GM19023 (cell line): ENCODE data around the gene ZNF618.

Experiments used
- ATAC-seq: cut with Tn5 transposase; IDR thresholded peaks from one replicate; pipeline ENCODE4 v1.9.1; 2021; ENCODE audit warnings: mild to moderate bottlenecking, moderate library complexity; ENCODE audit not compliant: unreplicated experiment

ZNF618 gene

GRCh38 chr9:113911850-113912557 lies 35.9 kb downstream of the ZNF618 start:
- ATAC-seq = no peak

DNA sequence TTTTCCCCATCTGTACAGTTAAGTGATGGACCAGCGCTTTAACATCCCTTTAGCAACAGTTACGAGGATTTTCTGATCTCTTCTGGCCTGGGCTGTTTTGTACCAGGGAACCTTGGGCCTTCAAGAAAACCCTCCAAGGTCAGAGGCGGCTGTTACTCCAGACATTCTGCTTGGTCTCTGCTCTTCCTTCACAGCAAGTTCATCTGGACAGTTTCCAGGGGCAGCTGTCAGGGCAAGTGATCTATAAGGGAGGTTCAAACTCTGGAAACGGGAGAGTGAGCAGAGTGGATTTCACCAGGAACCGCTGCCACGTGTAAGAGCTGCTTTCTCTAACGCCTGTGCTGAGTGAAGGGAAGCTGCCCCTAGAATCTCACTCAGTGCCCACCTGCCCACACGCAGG lies 36.7 kb downstream of the ZNF618 start:
- no peak for ATAC-seq

GRCh38 chr9:113913426-113914195 lies 37.5 kb downstream of the ZNF618 start:
- no peak for ATAC-seq

GRCh38 chr9:113914517-113914916 lies 38.4 kb downstream of the ZNF618 start:
- ATAC-seq = no peak

- no peak for ATAC-seq
These were observed 39.8 kb downstream of the ZNF618 start for GRCh38 chr9:113915817-113916434.

DNA sequence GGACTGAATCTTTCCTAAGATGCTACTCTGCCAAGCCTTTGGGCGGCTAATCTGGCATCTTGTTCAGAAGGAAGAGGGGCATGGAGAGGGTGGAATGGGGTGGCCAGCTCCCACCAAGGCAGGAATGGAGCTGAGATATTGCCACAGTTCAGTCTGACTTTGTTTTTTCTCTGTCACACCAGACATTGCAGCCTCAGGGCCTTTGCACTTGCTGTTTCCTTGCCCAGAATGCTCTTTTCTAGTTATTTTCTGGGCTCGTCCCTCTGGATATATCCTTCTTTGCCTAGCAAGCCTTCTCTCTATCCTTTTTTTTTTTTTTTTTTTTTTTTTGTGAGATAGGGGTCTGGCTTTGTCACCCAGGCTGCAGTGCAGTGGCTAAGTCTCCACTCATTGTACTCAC lies 40.8 kb downstream of the ZNF618 start:
- no peak for ATAC-seq

GRCh38 chr9:113918697-113919350 lies 42.7 kb downstream of the ZNF618 start:
- no peak for ATAC-seq

GRCh38 chr9:113919382-113919781 lies 43.3 kb downstream of the ZNF618 start:
- ATAC-seq = no peak

GRCh38 chr9:113919871-113920270 lies 43.8 kb downstream of the ZNF618 start:
- no peak for ATAC-seq

DNA sequence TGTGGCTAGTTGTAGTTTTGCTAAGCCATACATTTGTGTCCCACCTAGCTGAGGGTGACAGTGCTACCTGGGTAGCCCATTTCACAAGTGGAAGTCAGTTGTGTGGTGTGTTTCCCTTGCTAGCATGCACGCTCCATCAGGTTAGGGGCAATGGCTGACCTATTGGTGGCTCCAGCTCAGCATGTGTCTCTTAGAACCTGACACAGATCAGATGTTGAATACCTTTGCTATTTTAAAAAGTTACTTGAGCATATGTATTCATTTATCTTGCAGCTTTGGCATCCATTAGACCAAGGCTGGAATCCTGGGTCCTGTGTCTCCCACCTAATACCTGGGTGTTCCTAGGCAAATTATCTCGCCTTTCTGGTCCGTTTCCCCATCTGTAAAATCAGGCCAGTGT lies 44.8 kb downstream of the ZNF618 start:
- no peak for ATAC-seq

- ATAC-seq = no peak
These were observed 45.4 kb downstream of the ZNF618 start for GRCh38 chr9:113921396-113921925.

- no peak for ATAC-seq
These were observed 46.1 kb downstream of the ZNF618 start for GRCh38 chr9:113922160-113922559.

DNA sequence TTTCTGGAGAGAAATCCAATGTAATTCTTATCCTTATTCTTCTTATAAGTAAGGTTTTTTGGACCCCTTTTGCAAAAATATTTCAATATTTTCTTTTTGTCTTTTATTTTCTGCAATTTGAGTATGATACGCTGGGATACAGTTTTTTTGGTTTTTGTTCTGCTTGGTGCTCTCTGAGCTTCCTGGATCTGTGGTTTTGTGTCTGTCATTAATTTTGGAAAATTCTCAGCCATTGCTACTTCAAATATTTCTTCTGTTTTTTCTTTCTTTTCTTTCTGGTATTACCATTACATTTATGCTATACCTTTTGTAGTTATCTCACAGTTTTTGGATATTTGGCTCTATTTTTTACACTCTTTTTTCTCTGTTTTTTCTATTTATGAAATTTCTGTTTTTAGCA lies 50.1 kb downstream of the ZNF618 start:
- no peak for ATAC-seq

DNA sequence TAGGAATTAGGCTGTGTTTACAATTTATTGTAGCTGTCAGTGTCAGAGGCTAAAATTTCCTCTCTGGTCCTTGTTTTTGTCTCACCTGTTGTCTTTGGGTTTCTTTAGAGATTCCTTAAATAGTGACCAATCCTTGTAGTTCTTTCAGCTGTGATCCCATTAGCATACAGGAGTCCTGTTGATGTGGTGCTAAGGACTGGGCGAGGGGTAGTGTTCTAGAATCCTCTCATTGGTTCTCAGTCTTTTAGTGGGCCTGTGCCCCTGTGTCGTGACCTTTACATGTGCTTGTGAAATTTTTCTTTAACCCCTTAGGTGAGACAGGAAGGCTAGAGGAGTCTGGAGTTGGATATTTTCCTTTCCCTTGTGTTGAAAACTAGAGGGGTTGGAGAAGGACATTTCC lies 51.2 kb downstream of the ZNF618 start:
- no peak for ATAC-seq

DNA sequence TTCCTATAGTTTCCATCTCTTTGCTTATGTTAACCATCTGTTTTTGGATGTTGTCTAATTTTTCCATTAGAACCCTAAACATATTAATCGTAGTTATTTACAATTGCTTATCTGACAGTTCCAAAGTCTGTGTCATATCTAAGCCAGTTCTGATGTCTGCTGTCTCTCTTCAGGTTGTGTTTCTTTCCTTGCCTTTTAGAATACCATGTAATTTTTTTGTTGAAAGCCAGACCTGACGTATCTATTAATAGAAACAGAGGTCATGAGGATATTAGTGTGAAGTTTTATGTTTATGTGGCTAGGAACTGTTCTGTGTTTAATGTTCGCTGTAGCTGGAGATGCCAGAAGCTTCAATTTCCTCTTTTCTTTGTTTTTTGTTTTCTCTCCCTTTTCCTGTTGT lies 52.2 kb downstream of the ZNF618 start:
- ATAC-seq = no peak

DNA sequence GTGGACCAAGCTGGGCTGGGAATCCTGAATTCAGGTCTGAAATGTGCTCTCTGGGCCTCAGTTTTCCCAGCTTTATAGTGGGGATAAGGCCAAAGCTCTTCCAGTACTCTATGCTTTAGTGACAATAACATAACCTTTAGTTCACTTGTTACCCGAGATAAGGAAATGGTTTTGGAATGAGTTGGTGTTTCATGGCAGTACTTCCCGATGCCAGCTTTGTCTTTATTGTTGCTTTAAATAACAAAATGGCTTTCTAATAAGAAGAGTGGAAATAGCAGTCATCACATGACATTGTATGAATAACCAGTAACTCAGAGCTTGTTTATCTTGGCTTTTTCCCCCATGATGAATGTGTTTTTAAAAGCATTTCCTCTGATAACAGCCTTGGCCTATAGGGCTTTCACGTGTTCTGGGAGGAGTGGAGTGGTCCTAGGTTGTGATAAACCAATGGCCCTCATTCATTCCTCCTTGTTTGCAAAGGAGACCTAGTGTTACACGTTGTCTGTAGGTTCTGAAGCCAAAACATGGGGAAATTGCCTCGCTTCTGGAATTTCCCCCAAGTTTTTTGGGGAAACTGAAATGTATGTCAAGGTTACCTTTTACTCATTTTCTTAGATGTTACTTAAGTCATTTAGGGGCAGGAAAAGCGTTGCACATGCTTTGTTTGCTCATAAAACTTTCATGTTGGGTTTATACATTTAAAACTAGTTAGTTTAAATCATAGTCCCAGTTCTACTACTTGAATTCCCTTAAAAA lies 53.7 kb downstream of the ZNF618 start:
- no peak for ATAC-seq

DNA sequence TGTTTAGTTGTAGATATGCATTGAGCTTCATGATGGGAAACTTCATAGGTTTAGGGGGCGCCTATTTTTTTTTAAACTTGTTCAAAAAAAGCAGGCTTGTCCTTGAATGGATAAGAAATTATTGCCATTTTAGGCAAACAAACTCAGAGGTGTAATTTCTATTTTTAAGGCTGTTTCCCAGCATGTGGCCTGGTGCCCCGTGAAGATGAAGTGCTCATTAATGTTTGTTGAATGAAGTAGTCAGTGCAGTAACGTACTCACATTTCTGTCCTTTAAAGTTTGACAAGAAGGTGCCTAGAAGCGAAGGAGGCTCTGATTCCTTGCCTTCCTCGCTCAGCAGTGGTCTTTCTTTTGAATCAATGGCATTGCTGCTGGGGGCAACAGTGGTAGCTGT lies 54.3 kb downstream of the ZNF618 start:
- ATAC-seq = no peak

DNA sequence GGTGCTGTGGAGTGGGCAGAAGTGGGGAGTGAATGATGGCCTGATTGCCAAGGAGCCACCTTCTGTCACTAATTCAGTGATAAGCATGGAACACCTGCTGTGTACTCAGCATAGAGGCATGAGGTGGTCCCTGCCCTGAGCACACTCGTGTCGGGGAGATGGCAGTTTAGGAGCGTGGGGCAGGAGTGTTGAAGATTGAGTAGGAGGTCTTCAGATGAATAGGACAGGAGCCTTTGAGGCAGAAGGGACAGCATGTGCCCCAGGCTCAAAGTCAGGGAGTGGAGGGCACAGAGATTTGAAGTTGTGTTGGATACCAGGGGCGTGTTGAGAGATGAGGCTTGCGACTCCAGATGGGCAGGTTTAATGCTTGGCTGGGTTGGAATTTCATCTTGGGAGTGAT lies 55.0 kb downstream of the ZNF618 start:
- ATAC-seq = no peak

DNA sequence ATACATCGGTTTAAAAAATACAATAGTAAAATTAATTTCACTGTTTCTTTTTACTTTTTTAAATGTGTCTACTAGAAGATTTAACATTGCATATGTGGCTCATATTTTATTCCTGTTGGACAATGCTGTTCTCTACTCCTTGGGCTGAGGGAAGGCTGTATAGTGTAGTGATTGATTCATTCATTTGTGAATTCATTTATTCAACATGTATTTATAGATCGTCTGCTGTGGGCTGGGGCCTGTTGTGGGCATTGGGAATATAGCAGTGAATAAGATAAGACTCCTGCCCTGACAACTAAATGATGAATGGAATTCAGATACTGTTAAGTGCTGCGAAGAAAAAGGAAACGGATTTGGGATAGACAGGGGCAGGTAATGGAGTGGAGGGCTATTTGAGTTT lies 55.7 kb downstream of the ZNF618 start:
- no peak for ATAC-seq

DNA sequence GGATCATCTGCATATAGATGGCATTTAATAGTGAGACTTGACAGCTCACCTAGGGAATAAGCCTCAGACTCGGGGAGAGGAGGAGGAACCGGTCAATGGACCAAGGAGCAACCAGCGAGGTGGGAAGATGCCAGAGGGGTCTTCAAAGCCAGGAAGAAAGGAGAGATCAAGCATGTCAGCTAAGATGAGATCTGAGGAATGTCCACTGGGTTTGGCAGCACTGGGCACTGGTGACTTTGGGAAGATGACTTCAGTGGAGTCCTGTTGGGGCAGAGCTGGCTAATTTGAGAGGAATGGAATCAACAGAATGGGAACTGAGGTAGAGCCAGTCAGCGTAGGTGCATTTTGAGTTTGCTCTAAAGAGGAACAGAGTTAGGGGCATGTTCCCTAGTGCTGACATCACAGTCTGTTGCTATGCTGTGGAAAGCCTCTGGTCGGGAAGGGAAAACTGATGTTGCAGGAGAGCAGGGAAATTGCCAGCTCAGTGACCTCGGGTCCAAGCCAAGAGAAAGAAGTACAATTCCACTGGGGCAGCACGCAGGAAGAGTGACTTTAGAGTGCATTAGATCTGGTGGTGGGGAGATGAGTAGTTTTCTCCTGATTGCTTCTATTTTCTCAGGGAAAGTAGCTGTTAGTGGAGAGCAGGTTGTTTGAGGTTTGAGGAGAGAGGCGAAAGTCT lies 56.9 kb downstream of the ZNF618 start:
- no peak for ATAC-seq
